H9 (cell line): ENCODE results near the gene CWH43. TPM values are rescaled to one million over a fixed set of nuclear protein-coding genes. Genes with fewer than 3 reads are reported as not detected.

Experiments
- DNase-seq: peaks from one replicate; pipeline ENCODE4 v3.0.0-alpha.2; 2017
- H2AFZ ChIP-seq: one replicate; pipeline ENCODE4 v1.6.1; 2013; ENCODE audit warnings: mild to moderate bottlenecking, low read length, control low read depth, moderate library complexity
- H2AK5ac ChIP-seq: 2 replicates; pipeline ENCODE4 v1.6.1; 2013; ENCODE audit warnings: low read length, control low read depth, mixed read lengths; ENCODE audit not compliant: insufficient read length
- H2BK120ac ChIP-seq: one replicate; pipeline ENCODE4 v1.6.1; 2013; ENCODE audit warnings: low read depth, mild to moderate bottlenecking, low read length, control low read depth, inconsistent platforms; ENCODE audit not compliant: poor library complexity, severe bottlenecking
- H2BK12ac ChIP-seq: 2 replicates; pipeline ENCODE4 v1.6.1; 2013; ENCODE audit warnings: low read length, control low read depth, mixed read lengths, low read depth; ENCODE audit not compliant: insufficient read length
- H2BK15ac ChIP-seq: 2 replicates; pipeline ENCODE4 v1.6.1; 2013; ENCODE audit warnings: low read depth, low read length, control low read depth
- H2BK20ac ChIP-seq: one replicate; pipeline ENCODE4 v1.6.1; 2013; ENCODE audit warnings: low read depth, mild to moderate bottlenecking, low read length, control low read depth, inconsistent platforms; ENCODE audit not compliant: poor library complexity, severe bottlenecking
- H2BK5ac ChIP-seq: 2 replicates; pipeline ENCODE4 v1.6.1; 2013; ENCODE audit warnings: low read length, control low read depth, mixed read lengths; ENCODE audit not compliant: insufficient read length
- H3K14ac ChIP-seq: 2 replicates; pipeline ENCODE4 v1.6.1; 2013; ENCODE audit warnings: low read length, control low read depth; ENCODE audit not compliant: insufficient read depth
- H3K18ac ChIP-seq: 2 replicates; pipeline ENCODE4 v1.6.1; 2013; ENCODE audit warnings: low read depth, mild to moderate bottlenecking, mixed read lengths, low read length, control low read depth; ENCODE audit not compliant: insufficient read length
- H3K23ac ChIP-seq: 2 replicates; pipeline ENCODE4 v1.6.1; 2013; ENCODE audit warnings: low read length, control low read depth, mixed read lengths, low read depth; ENCODE audit not compliant: insufficient read length
- H3K23me2 ChIP-seq: 2 replicates; pipeline ENCODE4 v1.6.1; 2013; ENCODE audit warnings: low read depth, mild to moderate bottlenecking, mixed read lengths, low read length, control low read depth; ENCODE audit not compliant: insufficient read length, poor library complexity, severe bottlenecking
- H3K27ac ChIP-seq: 2 replicates; pipeline ENCODE4 v1.5.1; 2013; ENCODE audit warnings: low read length, control low read depth, mixed read lengths, low read depth; ENCODE audit not compliant: insufficient read length
- H3K27me3 ChIP-seq: 2 replicates; pipeline ENCODE4 v1.6.1; 2013; ENCODE audit warnings: low read length, control low read depth, inconsistent platforms; ENCODE audit not compliant: insufficient read depth
- H3K4ac ChIP-seq: 2 replicates; pipeline ENCODE4 v1.6.1; 2013; ENCODE audit warnings: low read depth, mild to moderate bottlenecking, control low read depth, inconsistent platforms, low read length, moderate library complexity
- H3K4me1 ChIP-seq: 2 replicates; pipeline ENCODE4 v1.6.1; 2013; ENCODE audit warnings: low read length, control low read depth, inconsistent platforms; ENCODE audit not compliant: insufficient read depth
- H3K4me2 ChIP-seq: 2 replicates; pipeline ENCODE4 v1.6.1; 2013; ENCODE audit warnings: low read length, control low read depth, mixed read lengths; ENCODE audit not compliant: insufficient read length, insufficient read depth
- H3K56ac ChIP-seq: 2 replicates; pipeline ENCODE4 v1.6.1; 2013; ENCODE audit warnings: low read depth, mild to moderate bottlenecking, mixed read lengths, low read length, control low read depth; ENCODE audit not compliant: insufficient read length
- H3K79me1 ChIP-seq: 2 replicates; pipeline ENCODE4 v1.6.1; 2013; ENCODE audit warnings: low read depth, mild to moderate bottlenecking, moderate library complexity, low read length, control low read depth, inconsistent platforms; ENCODE audit not compliant: insufficient read depth, poor library complexity, severe bottlenecking
- H3K79me2 ChIP-seq: 2 replicates; pipeline ENCODE4 v1.6.1; 2013; ENCODE audit warnings: low read length, control low read depth, inconsistent platforms; ENCODE audit not compliant: insufficient read depth
- H3K9ac ChIP-seq: 2 replicates; pipeline ENCODE4 v1.6.1; 2013; ENCODE audit warnings: low read length, control low read depth, mixed read lengths; ENCODE audit not compliant: insufficient read length; ENCODE audit errors: extremely low read depth
- H3K9me3 ChIP-seq: one replicate; pipeline ENCODE4 v1.6.1; 2013; ENCODE audit warnings: low read depth, low read length, inconsistent platforms; ENCODE audit not compliant: control insufficient read depth
- H3T11ph ChIP-seq: one replicate; pipeline ENCODE4 v1.6.1; 2013; ENCODE audit warnings: mild to moderate bottlenecking, low read length, control low read depth, inconsistent platforms
- H4K20me1 ChIP-seq: one replicate; pipeline ENCODE4 v1.6.1; 2013; ENCODE audit not compliant: control insufficient read depth, insufficient read length, insufficient read depth
- H4K5ac ChIP-seq: 2 replicates; pipeline ENCODE4 v1.6.1; 2013; ENCODE audit warnings: low read depth, mild to moderate bottlenecking, mixed read lengths, low read length, control low read depth; ENCODE audit not compliant: insufficient read length
- H4K8ac ChIP-seq: replicated peaks from 2 replicates; pipeline ENCODE4 v1.6.1; 2013; ENCODE audit warnings: low read length, control low read depth, mixed read lengths, low read depth; ENCODE audit not compliant: insufficient read length
- H4K91ac ChIP-seq: 2 replicates; pipeline ENCODE4 v1.6.1; 2013; ENCODE audit warnings: low read depth, mild to moderate bottlenecking, moderate library complexity, mixed read lengths, low read length, control low read depth; ENCODE audit not compliant: insufficient read length
- H3K27ac Mint-ChIP-seq, 3 experiments: 2 replicates in 2 of 3; 3 replicates in 1 of 3; pipeline ENCODE4 v1.8.0; 2020 to 2021; ENCODE audit warnings: mixed read lengths in 3 of 3, mild to moderate bottlenecking in 1 of 3, moderate library complexity in 1 of 3
- H3K27me3 Mint-ChIP-seq: 2 replicates; pipeline ENCODE4 v1.8.0; 2021; ENCODE audit warnings: low read depth, mild to moderate bottlenecking, moderate library complexity, mixed read lengths
- H3K36me3 Mint-ChIP-seq, 3 experiments: 2 replicates in 2 of 3; 3 replicates in 1 of 3; pipeline ENCODE4 v1.8.0; 2020 to 2021; ENCODE audit warnings: low read depth in 3 of 3, mixed read lengths in 3 of 3; ENCODE audit not compliant: insufficient read depth in 1 of 3
- H3K4me1 Mint-ChIP-seq, 2 experiments: 2 replicates each; pipeline ENCODE4 v1.8.0; 2020; ENCODE audit warnings: mixed read lengths in 2 of 2
- H3K4me3 Mint-ChIP-seq, 2 experiments: 2 replicates in 1 of 2; 3 replicates in 1 of 2; pipeline ENCODE4 v1.8.0; 2020 to 2021; ENCODE audit warnings: mild to moderate bottlenecking in 2 of 2, mixed read lengths in 2 of 2, moderate library complexity in 1 of 2
- H3K9me3 Mint-ChIP-seq, 2 experiments: 2 replicates in 1 of 2; 3 replicates in 1 of 2; pipeline ENCODE4 v1.8.0; 2020; ENCODE audit warnings: mild to moderate bottlenecking in 2 of 2, mixed read lengths in 2 of 2, moderate library complexity in 1 of 2
- WGBS: extraction: QIAGEN DNeasy Blood & Tissue Kit; methylation state at CpG from one replicate; pipeline ENCODE4 v1.1.7; 2013; ENCODE audit warnings: missing lambda C conversion rate, low lambda C conversion rate, mixed read lengths; ENCODE audit not compliant: insufficient read length; ENCODE audit errors: extremely low coverage; 5-methylcytosine and 5-hydroxymethylcytosine counted together
- long read RNA-seq: library from polyadenylated mRNA; unstranded; transcript quantifications from one replicate; pipeline ENCODE4 v2.0.0, GENCODE V29; 2020
- total RNA-seq: library from RNA; stranded (reverse); gene quantifications from 2 replicates; pipeline ENCODE4 v1.2.1, GENCODE V29; 2021
- TF ChIP-seq, protein P1 (sequence below): fragments of 200-600 bp; sonication (generic); conservative IDR thresholded peaks from 3 replicates; pipeline ENCODE4 v1.8.0; 2021; ENCODE audit warnings: antibody characterized with exemption, mild to moderate bottlenecking

The CWH43 gene
- not detected in 2 replicates for total RNA-seq
- long read RNA-seq, result 0 reads

DNA sequence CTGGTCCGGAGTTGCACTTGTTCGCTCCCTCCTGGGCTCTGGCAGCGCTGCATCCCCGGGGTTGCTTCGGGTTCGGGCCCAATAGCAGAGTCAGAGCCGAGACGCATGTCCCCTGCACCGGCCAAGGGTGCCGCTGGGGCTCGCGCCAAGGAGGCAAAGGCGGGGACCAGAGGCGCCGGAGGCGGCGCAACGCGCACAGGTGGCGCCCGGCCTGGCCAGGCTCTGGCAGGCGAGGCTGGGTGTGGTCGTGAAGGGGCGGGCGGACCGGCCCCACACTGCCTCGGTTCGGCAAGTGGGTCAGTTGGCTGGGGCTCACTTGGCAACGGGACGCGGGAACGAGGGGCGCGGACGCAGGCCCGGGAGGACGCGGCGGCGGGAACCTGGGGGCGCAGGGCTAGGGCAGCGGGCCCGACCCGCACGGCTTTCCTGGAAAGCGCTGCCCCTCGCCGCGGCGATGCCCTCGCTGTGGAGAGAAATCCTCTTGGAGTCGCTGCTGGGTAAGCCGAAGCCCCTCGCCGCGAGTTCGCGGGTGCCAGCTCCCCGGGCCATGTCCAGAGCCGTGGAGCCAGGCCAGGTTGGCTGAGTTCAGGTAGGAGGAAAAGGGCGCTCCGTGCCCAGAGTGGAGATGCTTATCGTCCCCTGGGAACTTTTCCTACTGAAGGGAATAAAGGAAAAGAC lies at the start of gene CWH43:
TSS of gene CWH43 (plus strand) at position 300 of the 678 bp plus-strand sequence. CDS start at position 455, 155 bp downstream.
- Histone ChIP-seq H4K20me1 (no peaks in the 10 kb centered on the region), H2BK15ac (no peak within 1 kb of the TSS), H3K79me2 (no peaks in the 10 kb centered on the region), H3K4ac (no peak within 1 kb of the TSS), H3K14ac (no peak within 1 kb of the TSS; the same call in 1 of the 2 replicates), H3T11ph (no peak within 1 kb of the TSS), H2BK20ac (no peak within 1 kb of the TSS), H4K8ac (no peak within 1 kb of the TSS), H3K9ac (no peak within 1 kb of the TSS), H2BK120ac (no peak within 1 kb of the TSS), H4K5ac (no peak within 1 kb of the TSS), H3K27ac (no peak within 1 kb of the TSS), H2BK5ac (no peak within 1 kb of the TSS), H3K18ac (no peak within 1 kb of the TSS), H3K23me2 (peaks cover 6% of the 10 kb centered on the region), H3K23ac (no peak within 1 kb of the TSS), H3K27me3 (peaks cover 8% of the 10 kb centered on the region; the same call in 1 of the 2 replicates), H3K4me2 (peak within 1 kb of the TSS; percentile 32), H4K91ac (no peak within 1 kb of the TSS), H2AK5ac (no peak within 1 kb of the TSS), H3K4me1 (no peaks in the 10 kb centered on the region), H2BK12ac (no peak within 1 kb of the TSS), H3K79me1 (no peaks in the 10 kb centered on the region), H3K9me3 (peaks cover 8% of the 10 kb centered on the region), H2AFZ (no peak within 1 kb of the TSS), H3K56ac (no peak within 1 kb of the TSS)
- H3K9me3 Mint-ChIP-seq, result peaks cover 34% of the 10 kb centered on the region in 2 experiments
- peaks cover 59% of the 10 kb centered on the region for H3K27me3 Mint-ChIP-seq
- H3K36me3 Mint-ChIP-seq, result no peaks in the 10 kb centered on the region; a peak in 1 of 7 replicates
- TF ChIP-seq, protein P1, sequence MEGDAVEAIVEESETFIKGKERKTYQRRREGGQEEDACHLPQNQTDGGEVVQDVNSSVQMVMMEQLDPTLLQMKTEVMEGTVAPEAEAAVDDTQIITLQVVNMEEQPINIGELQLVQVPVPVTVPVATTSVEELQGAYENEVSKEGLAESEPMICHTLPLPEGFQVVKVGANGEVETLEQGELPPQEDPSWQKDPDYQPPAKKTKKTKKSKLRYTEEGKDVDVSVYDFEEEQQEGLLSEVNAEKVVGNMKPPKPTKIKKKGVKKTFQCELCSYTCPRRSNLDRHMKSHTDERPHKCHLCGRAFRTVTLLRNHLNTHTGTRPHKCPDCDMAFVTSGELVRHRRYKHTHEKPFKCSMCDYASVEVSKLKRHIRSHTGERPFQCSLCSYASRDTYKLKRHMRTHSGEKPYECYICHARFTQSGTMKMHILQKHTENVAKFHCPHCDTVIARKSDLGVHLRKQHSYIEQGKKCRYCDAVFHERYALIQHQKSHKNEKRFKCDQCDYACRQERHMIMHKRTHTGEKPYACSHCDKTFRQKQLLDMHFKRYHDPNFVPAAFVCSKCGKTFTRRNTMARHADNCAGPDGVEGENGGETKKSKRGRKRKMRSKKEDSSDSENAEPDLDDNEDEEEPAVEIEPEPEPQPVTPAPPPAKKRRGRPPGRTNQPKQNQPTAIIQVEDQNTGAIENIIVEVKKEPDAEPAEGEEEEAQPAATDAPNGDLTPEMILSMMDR, result peak; percentile 39
- no peak within 1 kb of the TSS for H3K27ac Mint-ChIP-seq
- DNase-seq, result peak; percentile 73
- no peaks in the 10 kb centered on the region for H3K4me1 Mint-ChIP-seq
- H3K4me3 Mint-ChIP-seq, result peak within 1 kb of the TSS; percentile 49 to 71
- no CpG with 5 or more reads among the region's 63 CpGs for WGBS
